Calu3 (cell line): ENCODE measurements around the gene CCDC178. TPM values are rescaled to one million over a fixed set of nuclear protein-coding genes. Genes with fewer than 3 reads are reported as not detected.

Experiments used
- BruUV-seq: library from RNA; stranded (reverse); fragments of 400-500 nt; replicated peaks from 2 replicates; lab custom pipeline; 2021; lab: Mats Ljungman, UMichigan
- CTCF ChIA-PET: fragments of 300-600 bp; sonication (Branson Sonifier 250); formaldehyde crosslinking; loops from one replicate; lab custom pipeline; 2022; ENCODE audit warnings: antibody characterized with exemption; lab: Charles Lee
- DNase-seq: peaks from one replicate; pipeline ENCODE4 v3.0.0; 2022
- H3K27ac Mint-ChIP-seq: one replicate; pipeline ENCODE4 v1.8.0; 2022; ENCODE audit warnings: mixed read lengths; ENCODE audit not compliant: unreplicated experiment
- H3K27me3 Mint-ChIP-seq: one replicate; pipeline ENCODE4 v1.8.0; 2022; ENCODE audit warnings: mixed read lengths; ENCODE audit not compliant: unreplicated experiment
- H3K36me3 Mint-ChIP-seq: one replicate; pipeline ENCODE4 v1.8.0; 2022; ENCODE audit warnings: mild to moderate bottlenecking, moderate library complexity, mixed read lengths; ENCODE audit not compliant: insufficient read depth, unreplicated experiment
- H3K4me1 Mint-ChIP-seq: one replicate; pipeline ENCODE4 v1.8.0; 2022; ENCODE audit warnings: mild to moderate bottlenecking, low read depth, mixed read lengths; ENCODE audit not compliant: unreplicated experiment
- H3K4me3 Mint-ChIP-seq: one replicate; pipeline ENCODE4 v1.8.0; 2022; ENCODE audit warnings: mild to moderate bottlenecking, low read depth, moderate library complexity, mixed read lengths; ENCODE audit not compliant: unreplicated experiment
- H3K9me3 Mint-ChIP-seq: one replicate; pipeline ENCODE4 v1.8.0; 2022; ENCODE audit warnings: low read depth, mixed read lengths; ENCODE audit not compliant: unreplicated experiment
- intact Hi-C: fragments of 100-400 bp; cut with micrococcal nuclease; formaldehyde crosslinking; loops from one replicate; pipeline ENCODE4 v1.10.0; 2022; ENCODE audit not compliant: unreplicated experiment
- total RNA-seq: library from RNA; stranded (reverse); gene quantifications from 2 replicates; pipeline ENCODE4 v1.2.3, GENCODE V29; 2022
- TF ChIP-seq, protein P1 (sequence below): fragments of 200-600 bp; IDR thresholded peaks from one replicate; pipeline ENCODE4 v1.8.0; 2022; ENCODE audit warnings: antibody characterized with exemption; ENCODE audit not compliant: unreplicated experiment

The CCDC178 gene
- total RNA-seq, 1 experiment from 2014 or later: not detected

DNA sequence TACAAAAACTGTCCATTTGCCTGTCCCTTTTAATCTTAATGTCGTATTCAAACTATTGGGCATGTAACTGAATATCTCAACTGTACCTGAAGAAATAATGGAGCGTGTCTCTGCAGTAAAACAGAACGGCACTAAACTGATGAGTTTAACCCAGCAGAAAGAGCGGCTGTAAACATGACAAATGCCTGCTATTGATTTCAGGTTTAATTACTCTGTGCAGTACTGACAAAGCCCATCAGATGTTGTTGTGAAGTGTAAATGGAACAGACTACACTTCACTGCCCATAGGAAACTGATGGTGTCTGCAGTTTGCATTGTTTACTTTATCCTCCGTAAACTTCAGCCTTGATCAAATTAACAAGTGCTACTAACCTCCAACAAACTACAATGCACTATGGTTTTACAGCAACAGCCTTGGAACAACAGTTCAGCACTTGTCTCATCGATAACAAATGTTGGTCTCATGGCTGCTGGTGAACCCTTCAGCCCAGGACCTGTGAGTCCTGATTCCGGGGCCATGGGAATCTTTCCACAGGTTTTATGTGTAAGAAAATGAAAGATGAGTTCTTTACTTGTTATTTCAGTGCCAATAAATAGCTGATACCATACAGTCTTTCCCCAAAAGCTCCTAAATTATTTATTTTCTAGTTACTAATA lies 316.5 kb downstream of the CCDC178 start:
- intact Hi-C loops: no loop called here
- no peaks in the 10 kb centered on the region for H3K4me1 Mint-ChIP-seq
- H3K9me3 Mint-ChIP-seq: no peaks in the 10 kb centered on the region
- CTCF ChIA-PET: no interaction called here
- no peak overlapping the region for H3K27ac Mint-ChIP-seq
- no TSS peak for BruUV-seq
- TF ChIP-seq, protein P1, sequence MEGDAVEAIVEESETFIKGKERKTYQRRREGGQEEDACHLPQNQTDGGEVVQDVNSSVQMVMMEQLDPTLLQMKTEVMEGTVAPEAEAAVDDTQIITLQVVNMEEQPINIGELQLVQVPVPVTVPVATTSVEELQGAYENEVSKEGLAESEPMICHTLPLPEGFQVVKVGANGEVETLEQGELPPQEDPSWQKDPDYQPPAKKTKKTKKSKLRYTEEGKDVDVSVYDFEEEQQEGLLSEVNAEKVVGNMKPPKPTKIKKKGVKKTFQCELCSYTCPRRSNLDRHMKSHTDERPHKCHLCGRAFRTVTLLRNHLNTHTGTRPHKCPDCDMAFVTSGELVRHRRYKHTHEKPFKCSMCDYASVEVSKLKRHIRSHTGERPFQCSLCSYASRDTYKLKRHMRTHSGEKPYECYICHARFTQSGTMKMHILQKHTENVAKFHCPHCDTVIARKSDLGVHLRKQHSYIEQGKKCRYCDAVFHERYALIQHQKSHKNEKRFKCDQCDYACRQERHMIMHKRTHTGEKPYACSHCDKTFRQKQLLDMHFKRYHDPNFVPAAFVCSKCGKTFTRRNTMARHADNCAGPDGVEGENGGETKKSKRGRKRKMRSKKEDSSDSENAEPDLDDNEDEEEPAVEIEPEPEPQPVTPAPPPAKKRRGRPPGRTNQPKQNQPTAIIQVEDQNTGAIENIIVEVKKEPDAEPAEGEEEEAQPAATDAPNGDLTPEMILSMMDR: no peak
- DNase-seq: no peak
- no peak overlapping the region for H3K4me3 Mint-ChIP-seq
- H3K36me3 Mint-ChIP-seq: no peaks in the 10 kb centered on the region
- no peaks in the 10 kb centered on the region for H3K27me3 Mint-ChIP-seq

DNA sequence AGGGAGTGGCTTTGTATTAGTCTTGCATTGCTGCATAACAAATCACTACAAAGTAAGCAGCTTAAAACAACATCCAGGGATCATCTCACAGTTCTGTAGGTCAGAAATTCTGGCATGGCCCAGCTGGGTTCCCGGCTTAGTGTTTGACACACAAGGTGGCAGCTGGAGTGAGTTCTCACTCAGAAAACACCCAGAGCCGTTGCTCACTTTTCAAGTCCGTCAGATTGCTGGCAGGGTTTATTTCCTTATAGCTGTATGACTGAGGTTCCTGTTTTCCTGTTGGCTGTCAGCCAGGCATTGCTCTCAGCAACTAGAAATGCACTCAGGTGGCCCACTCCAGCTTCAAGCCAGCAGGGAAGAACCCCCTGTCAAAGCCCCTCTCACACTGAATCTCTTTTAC lies 324.1 kb downstream of the CCDC178 start:
- H3K36me3 Mint-ChIP-seq: no peaks in the 10 kb centered on the region
- peak; percentile 79 for DNase-seq
- H3K4me3 Mint-ChIP-seq: peak overlapping the region; percentile 21
- H3K27ac Mint-ChIP-seq: peak overlapping the region; percentile 67
- CTCF ChIA-PET: interaction anchor here (0.6 kb wide), 1 partner anchor 79 kb away, joined by 3 read pairs; no protein-coding TSS in a partner anchor
- TF ChIP-seq, protein P1: no peak
- peaks cover 41% of the 10 kb centered on the region for H3K4me1 Mint-ChIP-seq
- H3K9me3 Mint-ChIP-seq: no peaks in the 10 kb centered on the region
- BruUV-seq: no TSS peak
- no peaks in the 10 kb centered on the region for H3K27me3 Mint-ChIP-seq
- intact Hi-C loops: loop anchor here (5.0 kb wide), 2 partner anchors 66 to 81 kb away; no protein-coding TSS in a partner anchor

DNA sequence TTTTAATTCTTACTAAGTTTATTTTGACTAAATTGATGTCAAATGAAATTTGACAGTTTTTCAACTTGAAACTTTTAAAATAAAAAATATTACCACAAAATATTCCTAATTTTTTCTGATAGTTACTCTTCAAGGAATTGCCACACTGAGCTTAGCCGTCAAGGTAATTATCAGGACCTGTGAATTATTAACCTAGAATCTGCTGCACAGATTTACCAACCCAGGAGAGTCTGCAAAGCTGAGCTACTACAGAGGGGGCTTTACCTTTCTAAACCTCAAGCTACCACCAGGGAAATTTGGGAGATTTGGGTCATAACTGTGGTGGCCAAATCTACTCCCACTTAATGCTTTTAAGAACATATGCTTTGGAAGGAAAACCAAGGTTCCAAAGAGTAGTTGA lies 324.6 kb downstream of the CCDC178 start:
- no peaks in the 10 kb centered on the region for H3K36me3 Mint-ChIP-seq
- intact Hi-C loops: loop anchor here (5.0 kb wide), 2 partner anchors 66 to 81 kb away; no protein-coding TSS in a partner anchor
- peak; percentile 8 for DNase-seq
- BruUV-seq: no TSS peak
- TF ChIP-seq, protein P1: no peak
- H3K27me3 Mint-ChIP-seq: no peaks in the 10 kb centered on the region
- H3K27ac Mint-ChIP-seq: peak overlapping the region; percentile 67
- H3K4me1 Mint-ChIP-seq: peaks cover 41% of the 10 kb centered on the region
- H3K9me3 Mint-ChIP-seq: no peaks in the 10 kb centered on the region
- CTCF ChIA-PET: no interaction called here
- peak overlapping the region; percentile 21 for H3K4me3 Mint-ChIP-seq

DNA sequence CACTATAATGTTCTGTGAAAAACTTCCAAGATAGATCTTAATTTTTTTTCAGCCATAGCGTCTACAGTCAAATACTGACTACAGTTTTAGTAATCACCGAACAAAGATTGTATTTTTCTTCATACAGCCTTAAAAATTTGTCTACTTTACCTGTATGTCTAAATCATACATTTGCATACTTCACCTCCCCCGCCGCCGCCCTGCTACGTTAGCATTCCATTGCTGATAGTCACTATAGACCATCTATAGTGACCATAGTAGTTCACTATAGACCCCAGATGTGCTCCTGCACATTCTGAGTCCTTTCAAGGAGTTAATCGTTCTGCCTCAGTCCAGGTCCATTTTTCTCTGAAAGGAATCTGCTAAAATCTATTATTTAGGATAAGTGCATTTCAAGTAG lies 325.0 kb downstream of the CCDC178 start:
- CTCF ChIA-PET: interaction anchor here (0.8 kb wide), 1 partner anchor 827 kb away, joined by 3 read pairs; no protein-coding TSS in a partner anchor
- intact Hi-C loops: loop anchor here (5.0 kb wide), 2 partner anchors 67 to 82 kb away; no protein-coding TSS in a partner anchor
- no TSS peak for BruUV-seq
- TF ChIP-seq, protein P1: no peak
- Mint-ChIP-seq H3K9me3 (no peaks in the 10 kb centered on the region), H3K4me1 (peaks cover 41% of the 10 kb centered on the region), H3K27me3 (no peaks in the 10 kb centered on the region), H3K4me3 (peak overlapping the region; percentile 21), H3K27ac (peak overlapping the region; percentile 68), H3K36me3 (no peaks in the 10 kb centered on the region)
- peak; percentile 40 for DNase-seq
